Hematopoietic multipotent progenitor cell treated with erythropoietin and hydrocortisone succinate and interleukin-3 and kit ligand, for 6 days (in vitro differentiated cells): ENCODE results near the gene GFRA4.

Experiments used
- DNase-seq: peaks from one replicate; pipeline ENCODE4 v3.0.0-alpha.2; 2015

GFRA4 gene

GRCh38 chr20:3614466-3614865, 48.7 kb downstream of the GFRA4 start:
- DNase-seq: no peak

DNA sequence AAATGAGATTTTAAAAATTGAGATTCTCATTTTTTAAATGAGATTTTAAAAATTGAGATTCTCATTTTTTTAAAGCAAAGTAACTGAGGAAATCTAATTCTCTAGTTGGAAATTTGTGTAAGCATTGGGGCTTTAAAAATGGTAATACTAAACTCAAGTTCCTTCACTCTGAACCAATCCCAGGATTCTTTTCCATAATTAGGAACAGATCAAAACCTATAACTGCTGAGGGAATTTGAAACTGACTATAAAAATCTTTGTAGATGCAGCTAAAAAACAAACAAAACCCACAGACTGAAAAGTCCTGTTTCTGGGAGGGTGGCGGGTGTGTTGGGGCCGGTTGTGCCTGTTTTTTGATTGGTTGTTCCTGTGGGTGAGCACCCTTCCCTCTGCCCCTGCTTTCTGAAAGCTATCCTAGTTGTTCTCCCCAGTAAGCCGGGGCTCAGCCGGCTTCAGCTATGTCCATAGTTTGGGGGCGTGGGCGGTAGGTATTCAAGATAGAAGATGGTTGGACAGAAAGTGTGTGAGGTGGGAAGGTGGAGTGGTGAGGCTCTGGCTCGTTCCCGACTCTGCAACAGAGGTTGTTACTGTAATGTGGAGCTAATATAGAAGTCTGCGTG, 49.3 kb downstream of the GFRA4 start:
- DNase-seq: no peak

DNA sequence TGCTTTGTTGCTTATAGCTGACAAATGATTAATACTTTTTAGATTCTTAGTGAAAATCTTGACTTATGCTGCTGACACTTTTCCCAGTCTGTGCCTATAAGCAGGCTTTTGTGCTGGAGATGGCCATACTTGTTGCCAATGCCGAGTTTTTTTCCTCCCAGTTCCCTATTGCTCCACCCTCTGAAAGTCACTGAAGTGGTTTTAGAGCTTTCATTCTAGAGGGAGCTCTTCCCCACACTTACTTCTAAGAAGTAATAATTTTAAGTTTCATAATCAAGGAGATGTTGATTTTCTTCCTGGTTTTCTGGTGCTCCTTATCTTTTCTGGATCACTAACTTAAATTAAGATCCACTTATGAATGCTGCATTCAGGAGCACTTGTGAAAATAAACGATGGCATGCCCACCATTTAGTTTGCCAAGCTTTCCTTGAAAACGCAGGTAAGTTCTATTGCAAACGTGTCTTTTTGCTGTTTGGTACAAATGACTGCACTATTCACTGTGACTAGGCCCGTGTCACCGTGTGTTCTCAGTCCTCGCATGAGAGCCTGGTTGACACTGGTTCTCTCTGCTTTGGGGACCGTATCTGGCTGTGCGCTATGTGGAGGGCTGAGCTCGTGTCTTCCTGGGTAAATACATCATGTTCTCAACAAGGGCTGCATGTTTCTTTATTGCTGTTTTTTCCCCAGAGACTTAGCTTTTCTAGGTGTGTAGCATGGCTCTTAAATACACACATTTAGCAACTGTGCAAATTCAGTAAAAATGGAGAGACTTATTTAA, 50.2 kb downstream of the GFRA4 start:
- no peak for DNase-seq

DNA sequence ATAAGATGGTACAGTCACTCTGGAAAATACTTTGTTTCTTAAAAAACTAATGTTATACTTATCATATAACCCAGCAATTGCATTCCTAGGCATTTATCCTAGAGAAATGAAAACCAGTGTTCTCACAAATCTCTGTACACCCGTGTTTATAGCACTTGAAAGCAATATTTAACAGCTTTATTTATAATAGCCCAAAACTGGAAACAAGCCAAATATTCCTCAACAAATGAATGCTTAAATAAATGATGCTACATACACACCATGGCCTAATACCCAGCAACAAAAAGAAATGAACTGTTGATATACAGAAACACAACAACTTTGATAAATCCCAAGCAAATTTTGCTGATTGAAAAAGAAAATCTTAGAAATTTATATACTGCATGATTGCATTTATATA, 51.3 kb downstream of the GFRA4 start:
- no peak for DNase-seq
